ENCODE data around the gene METTL22.

Gene METTL22

GRCh38 chr16:8670014-8670560 lies 48.6 kb downstream of the METTL22 start:
- H3K4me3 ChIP-seq (ENCODE audit: low read length) = no peak overlapping the region
- H3K27me3 ChIP-seq (ENCODE audit: insufficient read depth, low read length) = no peaks in the 10 kb centered on the region
- H3K4me1 ChIP-seq (ENCODE audit: insufficient read depth, low read length) = peaks cover 24% of the 10 kb centered on the region
- no peaks in the 10 kb centered on the region for H3K9me3 ChIP-seq (ENCODE audit: low read length)
- H3K36me3 ChIP-seq (ENCODE audit: insufficient read depth, low read length) = no peaks in the 10 kb centered on the region
- peak overlapping the region; percentile 35 for H2AFZ ChIP-seq (ENCODE audit: low read depth, low read length)

DNA sequence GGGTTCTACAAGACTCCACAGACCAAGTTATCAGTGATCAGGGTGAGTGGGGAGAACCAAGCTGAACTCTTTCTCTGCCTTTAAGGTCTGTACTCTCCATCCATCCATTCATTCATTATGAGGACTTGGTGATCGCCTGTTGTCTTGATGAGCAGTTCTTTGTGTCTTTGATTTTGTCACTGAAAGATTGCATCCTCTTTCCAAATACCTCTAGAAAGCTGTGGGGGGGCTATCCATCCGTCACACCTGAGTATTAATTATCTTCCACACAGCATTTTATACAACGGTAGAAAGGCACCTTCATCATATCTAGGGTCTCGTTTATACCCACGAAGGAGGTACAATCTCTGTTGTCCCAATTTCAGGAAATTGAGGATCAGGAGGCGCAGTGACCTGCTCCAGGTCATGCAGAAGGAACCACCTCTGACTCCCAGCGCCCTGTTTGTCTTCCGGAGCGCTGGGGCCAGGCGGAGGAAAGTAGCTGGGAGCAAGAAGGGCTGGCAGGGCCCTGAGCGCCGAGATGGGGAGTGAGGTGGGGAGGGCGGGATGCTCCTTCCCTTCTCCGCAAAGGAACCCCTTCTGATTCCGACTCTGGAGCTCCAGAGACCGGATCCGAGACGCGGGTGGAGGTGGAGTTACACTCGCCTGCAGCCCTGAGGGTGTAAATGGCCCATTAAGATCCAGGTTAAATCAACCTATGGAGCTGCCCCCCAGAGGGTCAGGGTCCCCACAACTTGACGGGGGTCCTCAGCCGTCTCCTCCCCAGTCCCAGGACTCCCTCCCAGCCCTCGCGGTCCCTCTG lies 52.3 kb downstream of the METTL22 start:
- Histone ChIP-seq H3K27me3 (ENCODE audit: insufficient read depth, low read length) (no peaks in the 10 kb centered on the region), H3K4me3 (ENCODE audit: low read length) (peak overlapping the region; percentile 69), H2AFZ (ENCODE audit: low read depth, low read length) (peak overlapping the region; percentile 39), H3K4me1 (ENCODE audit: insufficient read depth, low read length) (peaks cover 36% of the 10 kb centered on the region), H3K36me3 (ENCODE audit: insufficient read depth, low read length) (no peaks in the 10 kb centered on the region), H3K9me3 (ENCODE audit: low read length) (no peaks in the 10 kb centered on the region)

- Histone ChIP-seq H3K36me3 (ENCODE audit: insufficient read depth, low read length) (no peaks in the 10 kb centered on the region), H3K27me3 (ENCODE audit: insufficient read depth, low read length) (no peaks in the 10 kb centered on the region), H3K9me3 (ENCODE audit: low read length) (peaks cover 3% of the 10 kb centered on the region), H3K4me3 (ENCODE audit: low read length) (peak within 1 kb of the TSS; percentile 69), H2AFZ (ENCODE audit: low read depth, low read length) (peak within 1 kb of the TSS; percentile 39), H3K4me1 (ENCODE audit: insufficient read depth, low read length) (peaks cover 36% of the 10 kb centered on the region)
Measured at GRCh38 chr16:8674413-8675022, 53.0 kb downstream of the METTL22 start, which contains the start of gene ABAT. TSS of gene ABAT (plus strand) at chr16:8674617. CDS start at chr16:8735740, 61,123 bp downstream.

- no peaks in the 10 kb centered on the region for H3K27me3 ChIP-seq (ENCODE audit: insufficient read depth, low read length)
- H3K4me3 ChIP-seq (ENCODE audit: low read length) = peak overlapping the region; percentile 69
- peaks cover 4% of the 10 kb centered on the region for H3K36me3 ChIP-seq (ENCODE audit: insufficient read depth, low read length)
- peaks cover 33% of the 10 kb centered on the region for H3K4me1 ChIP-seq (ENCODE audit: insufficient read depth, low read length)
- H3K9me3 ChIP-seq (ENCODE audit: low read length) = peaks cover 9% of the 10 kb centered on the region
- no peak overlapping the region for H2AFZ ChIP-seq (ENCODE audit: low read depth, low read length)
Measured at GRCh38 chr16:8675183-8676159, 54.0 kb downstream of the METTL22 start.

GRCh38 chr16:8676160-8676547 lies 54.7 kb downstream of the METTL22 start:
- Histone ChIP-seq H3K4me3 (ENCODE audit: low read length) (peak overlapping the region; percentile 69), H3K36me3 (ENCODE audit: insufficient read depth, low read length) (peaks cover 4% of the 10 kb centered on the region), H2AFZ (ENCODE audit: low read depth, low read length) (no peak overlapping the region), H3K4me1 (ENCODE audit: insufficient read depth, low read length) (peaks cover 30% of the 10 kb centered on the region), H3K27me3 (ENCODE audit: insufficient read depth, low read length) (no peaks in the 10 kb centered on the region), H3K9me3 (ENCODE audit: low read length) (peaks cover 9% of the 10 kb centered on the region)

DNA sequence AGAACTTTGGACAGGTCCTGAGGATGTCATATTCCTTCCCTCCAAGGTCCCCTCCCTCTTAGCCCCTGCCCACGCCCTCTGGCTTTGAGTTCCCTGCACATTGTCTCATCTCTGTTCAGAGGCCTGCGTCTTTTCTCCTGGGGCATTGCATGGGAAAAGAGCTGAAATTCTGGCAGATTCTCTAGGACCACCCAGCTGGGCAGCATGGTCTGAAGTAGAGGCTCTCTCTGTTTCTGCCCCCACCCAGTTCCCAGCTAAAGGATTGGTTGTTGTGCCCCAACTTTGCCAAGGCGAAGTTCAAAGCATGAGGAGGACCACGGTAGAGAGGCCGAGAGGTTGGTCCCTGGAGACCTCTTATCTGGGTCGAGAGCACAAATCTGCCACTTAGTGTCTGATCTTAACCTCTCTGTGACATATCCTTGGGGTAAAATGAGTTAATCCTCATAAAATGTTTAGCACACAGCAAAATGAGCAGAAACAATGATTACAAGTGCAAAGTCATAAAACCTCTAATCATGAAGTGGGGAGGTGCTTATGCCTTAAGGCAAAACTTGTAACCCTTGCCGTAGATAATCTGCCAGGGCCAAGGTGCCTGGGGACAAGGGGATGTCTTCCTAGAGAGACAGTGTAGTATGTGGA lies 55.4 kb downstream of the METTL22 start:
- H3K36me3 ChIP-seq (ENCODE audit: insufficient read depth, low read length) = peaks cover 4% of the 10 kb centered on the region
- no peak overlapping the region for H3K4me3 ChIP-seq (ENCODE audit: low read length)
- H3K27me3 ChIP-seq (ENCODE audit: insufficient read depth, low read length) = no peaks in the 10 kb centered on the region

GRCh38 chr16:8677481-8677880 lies 56.0 kb downstream of the METTL22 start:
- H3K36me3 ChIP-seq (ENCODE audit: insufficient read depth, low read length) = peaks cover 4% of the 10 kb centered on the region
- H2AFZ ChIP-seq (ENCODE audit: low read depth, low read length) = no peak overlapping the region
- H3K9me3 ChIP-seq (ENCODE audit: low read length) = peaks cover 9% of the 10 kb centered on the region
- H3K4me1 ChIP-seq (ENCODE audit: insufficient read depth, low read length) = peaks cover 30% of the 10 kb centered on the region
- no peak overlapping the region for H3K4me3 ChIP-seq (ENCODE audit: low read length)
- no peaks in the 10 kb centered on the region for H3K27me3 ChIP-seq (ENCODE audit: insufficient read depth, low read length)

More for the DNA sequence above, 55.4 kb downstream of the METTL22 start:
- Histone ChIP-seq H2AFZ (ENCODE audit: low read depth, low read length) (no peak overlapping the region), H3K9me3 (ENCODE audit: low read length) (peaks cover 9% of the 10 kb centered on the region), H3K4me1 (ENCODE audit: insufficient read depth, low read length) (peaks cover 30% of the 10 kb centered on the region)

GRCh38 chr16:8678068-8678927 lies 56.8 kb downstream of the METTL22 start:
- H3K4me3 ChIP-seq (ENCODE audit: low read length) = no peak overlapping the region
- peaks cover 8% of the 10 kb centered on the region for H3K36me3 ChIP-seq (ENCODE audit: insufficient read depth, low read length)
- H3K27me3 ChIP-seq (ENCODE audit: insufficient read depth, low read length) = no peaks in the 10 kb centered on the region
- peaks cover 9% of the 10 kb centered on the region for H3K9me3 ChIP-seq (ENCODE audit: low read length)
- peaks cover 30% of the 10 kb centered on the region for H3K4me1 ChIP-seq (ENCODE audit: insufficient read depth, low read length)
- H2AFZ ChIP-seq (ENCODE audit: low read depth, low read length) = no peak overlapping the region

DNA sequence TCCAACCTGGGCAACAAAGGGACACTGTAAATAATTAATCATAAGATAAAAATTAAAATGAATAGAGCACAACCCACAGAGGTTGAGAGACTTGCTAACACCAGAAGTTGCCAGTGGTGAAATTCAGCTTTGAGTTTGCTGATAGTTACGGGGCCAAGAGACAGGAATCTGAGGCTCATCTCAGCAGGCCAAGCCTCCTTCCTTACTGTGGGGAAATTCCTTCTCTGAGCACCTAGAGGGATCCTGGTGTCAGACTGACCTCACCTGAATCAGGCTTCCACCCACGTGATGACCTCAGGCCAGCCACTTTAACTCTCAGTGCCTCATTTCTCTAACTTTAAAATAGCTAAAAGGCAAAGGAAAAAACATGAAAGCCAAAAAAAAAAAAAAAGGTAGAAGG lies 57.7 kb downstream of the METTL22 start:
- H2AFZ ChIP-seq (ENCODE audit: low read depth, low read length) = no peak overlapping the region
- peaks cover 9% of the 10 kb centered on the region for H3K9me3 ChIP-seq (ENCODE audit: low read length)
- H3K4me1 ChIP-seq (ENCODE audit: insufficient read depth, low read length) = peaks cover 22% of the 10 kb centered on the region
- H3K4me3 ChIP-seq (ENCODE audit: low read length) = no peak overlapping the region
- peaks cover 8% of the 10 kb centered on the region for H3K36me3 ChIP-seq (ENCODE audit: insufficient read depth, low read length)
- no peaks in the 10 kb centered on the region for H3K27me3 ChIP-seq (ENCODE audit: insufficient read depth, low read length)

- Histone ChIP-seq H3K36me3 (ENCODE audit: insufficient read depth, low read length) (peaks cover 8% of the 10 kb centered on the region), H3K9me3 (ENCODE audit: low read length) (peaks cover 9% of the 10 kb centered on the region), H3K4me1 (ENCODE audit: insufficient read depth, low read length) (peaks cover 15% of the 10 kb centered on the region), H3K4me3 (ENCODE audit: low read length) (no peak overlapping the region), H3K27me3 (ENCODE audit: insufficient read depth, low read length) (no peaks in the 10 kb centered on the region), H2AFZ (ENCODE audit: low read depth, low read length) (no peak overlapping the region)
Measured at GRCh38 chr16:8682551-8683259, 61.2 kb downstream of the METTL22 start.

DNA sequence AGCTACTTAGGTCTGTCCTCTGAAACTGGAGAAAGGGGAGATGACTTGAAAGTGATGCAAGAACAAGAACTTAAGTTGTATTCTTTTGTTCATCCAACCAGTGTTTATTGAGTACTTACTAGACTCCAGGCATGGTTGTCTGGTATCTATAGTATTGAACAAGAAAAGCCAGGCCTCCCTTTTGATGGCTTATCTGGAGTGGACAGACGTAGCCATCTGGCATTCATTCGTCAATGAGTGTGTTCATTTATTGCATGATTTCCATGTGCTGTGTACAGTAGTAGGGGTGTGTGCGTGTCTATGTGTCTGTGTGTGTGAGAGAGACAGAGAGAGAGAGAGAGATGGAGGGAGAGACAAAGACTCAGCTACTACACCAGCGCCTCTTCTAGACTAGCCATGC lies 62.1 kb downstream of the METTL22 start:
- H3K27me3 ChIP-seq (ENCODE audit: insufficient read depth, low read length) = no peaks in the 10 kb centered on the region
- no peak overlapping the region for H2AFZ ChIP-seq (ENCODE audit: low read depth, low read length)
- no peak overlapping the region for H3K4me3 ChIP-seq (ENCODE audit: low read length)
- peaks cover 9% of the 10 kb centered on the region for H3K9me3 ChIP-seq (ENCODE audit: low read length)
- H3K4me1 ChIP-seq (ENCODE audit: insufficient read depth, low read length) = peaks cover 15% of the 10 kb centered on the region
- H3K36me3 ChIP-seq (ENCODE audit: insufficient read depth, low read length) = peaks cover 12% of the 10 kb centered on the region
